ENCODE results near the gene KRT6B.
"Not testable (repeated sequence)": the region's sequence is repeated elsewhere in the genome, so short reads cannot be mapped to it uniquely, and the experiment has no call there.

The KRT6B gene

GRCh38 chr12:52410589-52411248 is 41.2 kb downstream of the KRT6B start:
- not testable (repeated sequence) for DNase-seq

GRCh38 chr12:52407918-52408317 is 44.0 kb downstream of the KRT6B start:
- no peak for DNase-seq

DNA sequence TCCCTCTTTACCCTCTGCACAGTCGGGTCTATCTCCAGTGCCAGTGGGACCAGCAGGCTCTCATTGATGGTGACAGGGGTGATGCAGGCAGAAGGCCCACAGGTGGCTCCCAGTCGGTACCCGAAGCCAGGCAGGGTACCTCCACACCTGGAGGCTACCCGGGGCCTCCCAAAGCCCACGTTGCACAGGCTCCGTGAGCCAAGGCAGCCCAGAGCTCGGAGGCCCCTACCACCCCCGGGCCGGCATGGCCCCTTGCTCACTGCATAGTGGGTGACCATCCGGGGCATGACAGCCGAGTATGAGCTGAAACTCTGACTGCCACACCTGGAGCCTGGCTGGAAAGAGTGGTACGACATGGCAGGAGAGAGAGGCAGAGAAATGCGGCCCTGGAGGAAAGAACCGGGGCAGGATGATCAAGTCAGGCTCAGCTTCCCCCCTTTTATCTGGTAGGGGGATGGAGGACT is 46.0 kb downstream of the KRT6B start, which contains the start of gene KRT82:
TSS of gene KRT82 (minus strand) at position 414 of the 464 bp plus-strand sequence. CDS start at position 356, 58 bp downstream.
- DNase-seq = no peak

DNA sequence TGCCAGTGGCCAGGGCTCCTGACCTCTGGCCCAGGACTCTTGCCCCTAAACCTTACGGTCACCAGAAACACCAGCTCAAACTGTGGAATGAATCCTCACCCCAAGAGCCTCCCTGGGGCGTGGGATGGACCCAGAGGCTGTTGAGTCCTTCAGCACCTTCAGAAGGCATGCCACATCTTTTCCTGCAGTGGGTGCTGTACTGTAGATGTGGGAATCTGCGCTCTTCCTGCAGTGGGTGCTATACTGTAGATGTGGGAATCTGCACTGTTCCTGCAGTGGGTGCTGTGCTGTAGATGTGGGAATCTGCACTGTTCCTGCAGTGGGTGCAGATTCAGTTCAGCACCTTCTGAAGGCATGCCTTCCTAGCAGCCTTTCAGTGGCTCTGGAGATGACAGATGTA is 47.0 kb downstream of the KRT6B start:
- no peak for DNase-seq

DNA sequence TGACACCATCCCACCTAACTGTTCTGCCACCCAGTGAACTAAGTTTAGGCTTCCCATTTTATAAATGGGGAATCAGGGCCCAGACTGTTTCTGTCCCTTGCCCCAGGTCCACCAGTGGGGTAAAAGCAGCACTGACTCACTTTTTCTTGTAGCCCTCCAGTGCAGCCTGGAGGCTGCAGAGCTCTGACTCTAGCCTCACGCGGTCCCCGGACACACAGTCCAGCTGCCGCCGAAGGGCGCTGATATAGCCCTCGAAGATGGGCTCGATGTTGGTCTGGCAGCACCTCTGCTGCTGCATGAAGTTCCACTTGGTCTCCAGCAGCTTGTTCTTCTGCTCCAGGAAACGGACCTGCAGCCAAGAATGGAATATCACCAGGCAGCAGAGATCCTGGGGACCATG is 48.4 kb downstream of the KRT6B start:
- DNase-seq = no peak

GRCh38 chr12:52402873-52403540 is 48.9 kb downstream of the KRT6B start:
- no peak for DNase-seq

- no peak for DNase-seq
These were observed 49.6 kb downstream of the KRT6B start for GRCh38 chr12:52402377-52402776.

DNA sequence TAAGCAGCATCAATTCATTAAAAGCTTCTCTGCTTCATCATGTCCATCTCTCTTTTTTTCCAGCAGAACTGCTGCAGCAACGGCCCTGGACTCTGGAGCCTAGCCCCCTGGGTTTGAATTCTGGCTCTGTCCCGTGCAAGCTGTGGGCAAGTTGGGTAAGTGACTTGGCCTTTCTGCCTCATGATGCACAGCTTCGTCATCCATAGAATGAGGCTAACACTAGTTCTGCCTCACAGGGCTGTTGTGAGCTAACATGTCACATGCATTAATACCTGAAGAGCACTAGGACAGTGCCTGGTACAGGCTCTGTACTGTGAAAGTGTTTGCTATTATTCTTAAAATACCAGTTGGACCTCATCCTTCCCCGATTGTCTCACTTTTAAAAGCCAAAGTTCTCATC is 50.0 kb downstream of the KRT6B start:
- no peak for DNase-seq

DNA sequence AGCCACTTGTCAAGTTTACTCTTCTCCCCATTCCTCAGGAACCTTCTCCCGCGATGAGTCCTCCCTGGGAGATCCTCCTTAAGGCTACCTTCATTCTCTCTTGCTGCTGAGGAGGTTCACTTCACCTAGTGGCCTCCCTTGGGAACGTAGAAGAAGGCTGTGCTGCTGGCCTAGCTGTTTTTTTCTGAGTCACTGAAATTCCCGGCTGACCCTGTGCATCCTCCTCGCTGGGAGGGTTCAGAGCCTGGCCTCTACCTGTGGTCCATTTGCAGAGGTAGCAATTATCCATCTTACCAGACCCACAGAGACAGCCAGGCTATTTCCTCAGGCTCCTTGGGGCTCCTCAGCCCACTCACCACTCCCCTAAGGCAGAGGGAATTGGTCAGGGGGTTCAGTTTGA is 50.4 kb downstream of the KRT6B start:
- DNase-seq = no peak

GRCh38 chr12:52400906-52401305 is 51.0 kb downstream of the KRT6B start:
- DNase-seq = no peak

DNA sequence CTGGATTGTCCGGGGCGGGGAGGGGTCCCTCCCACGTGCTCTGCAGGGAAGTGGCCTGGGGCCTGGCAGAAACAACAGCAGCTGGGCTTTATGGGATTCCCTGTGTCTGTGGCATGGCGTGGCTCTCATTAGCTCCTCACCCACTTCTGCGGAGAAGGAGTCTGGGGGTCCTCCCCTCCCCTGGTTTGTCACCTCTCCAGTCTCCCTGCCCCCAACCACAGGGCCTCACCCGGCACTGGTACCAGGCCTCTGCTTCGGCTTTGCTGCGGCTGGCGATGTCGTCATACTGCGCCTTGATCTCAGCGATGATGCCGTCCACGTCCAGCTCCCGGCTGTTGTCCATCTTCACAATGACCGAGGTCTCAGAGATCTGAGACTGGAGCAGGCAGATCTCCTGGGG is 52.2 kb downstream of the KRT6B start:
- DNase-seq = no peak

GRCh38 chr12:52398176-52398575 is 53.8 kb downstream of the KRT6B start:
- no peak for DNase-seq

DNA sequence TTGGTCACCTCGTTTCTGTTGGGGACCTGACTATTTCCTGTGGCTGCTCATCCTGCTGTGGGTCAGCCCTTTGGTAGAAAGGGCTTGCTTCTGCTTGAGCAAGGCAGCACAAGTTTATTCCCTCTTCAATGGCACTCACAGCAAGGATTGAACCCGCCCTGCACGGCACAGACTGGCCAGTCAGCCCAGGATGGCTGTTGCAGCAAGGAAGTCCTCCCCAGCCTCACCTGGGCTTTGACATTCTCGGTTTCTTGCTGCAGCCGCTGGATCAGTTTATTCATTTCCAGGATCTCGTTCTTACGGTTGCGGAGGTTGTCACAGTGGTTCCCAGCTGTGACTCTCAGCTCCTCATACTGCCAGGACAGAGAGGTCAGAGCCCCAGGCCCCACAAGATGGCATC is 55.3 kb downstream of the KRT6B start:
- DNase-seq = no peak
